HepG2 (cell line): ENCODE measurements around the gene SUB1. TPM values are rescaled to one million over a fixed set of nuclear protein-coding genes. Genes with fewer than 3 reads are reported as not detected.

Experiments
- ARID3A ChIP-seq: IDR thresholded peaks from 2 replicates; pipeline ENCODE4 v1.6.1; 2012; ENCODE audit warnings: low read depth, low read length, improper control_type of control experiment
- CCAR2 ChIP-seq: fragments of 200-400 bp; formaldehyde crosslinking; optimal IDR thresholded peaks from 2 replicates; pipeline ENCODE3; 2018; ENCODE audit warnings: low read depth, mild to moderate bottlenecking, low read length, moderate library complexity
- CEBPG ChIP-seq: IDR thresholded peaks from 2 replicates; pipeline ENCODE4 v1.6.1; 2016
- FOXA1 ChIP-seq, 2 experiments: fragments of 450-650 bp in 1 of 2; sonication (generic) in 1 of 2; formaldehyde crosslinking in 1 of 2; IDR thresholded peaks; 2 replicates each; pipeline versions ENCODE4 v1.4.0 to v1.6.1; 2016 to 2020; ENCODE audit warnings: missing genetic modification reagents in 1 of 2
- GMEB2 ChIP-seq: IDR thresholded peaks from 2 replicates; pipeline ENCODE4 v1.6.1; 2016; ENCODE audit warnings: missing biosample characterization, missing genetic modification reagents, low read depth
- MAFF ChIP-seq: IDR thresholded peaks from 2 replicates; pipeline ENCODE4 v1.6.1; 2011; ENCODE audit warnings: low read depth, low read length, improper control_type of control experiment
- MEIS1 ChIP-seq: sonication (generic); formaldehyde crosslinking; IDR thresholded peaks from 2 replicates; pipeline ENCODE4 v1.9.0; 2021; ENCODE audit warnings: mild to moderate bottlenecking, missing genetic modification reagents, moderate library complexity, borderline replicate concordance
- MLXIP ChIP-seq: sonication (generic); formaldehyde crosslinking; IDR thresholded peaks from 2 replicates; pipeline ENCODE4 v1.9.0; 2021; ENCODE audit warnings: missing genetic modification reagents, borderline replicate concordance
- NRL ChIP-seq: sonication (generic); formaldehyde crosslinking; IDR thresholded peaks from 2 replicates; pipeline ENCODE4 v1.5.0; 2020; ENCODE audit warnings: missing genetic modification reagents, mild to moderate bottlenecking, moderate library complexity, borderline replicate concordance
- PHF20 ChIP-seq: sonication (generic); formaldehyde crosslinking; IDR thresholded peaks from 2 replicates; pipeline ENCODE4 v1.5.0; 2020; ENCODE audit warnings: mild to moderate bottlenecking, missing genetic modification reagents
- ZNF234 ChIP-seq: sonication (generic); formaldehyde crosslinking; conservative IDR thresholded peaks from 2 replicates; pipeline ENCODE4 v1.5.1; 2020; ENCODE audit warnings: mild to moderate bottlenecking, missing genetic modification reagents
- ZNF33B ChIP-seq: sonication (generic); formaldehyde crosslinking; IDR thresholded peaks from 2 replicates; pipeline ENCODE4 v1.5.1; 2020; ENCODE audit warnings: mild to moderate bottlenecking, missing genetic modification reagents
- ZNF644 ChIP-seq: IDR thresholded peaks from 2 replicates; pipeline ENCODE4 v1.6.1; 2016; ENCODE audit warnings: low read depth
- ZNF879 ChIP-seq: sonication (generic); formaldehyde crosslinking; IDR thresholded peaks from 2 replicates; pipeline ENCODE4 v1.8.1; 2023; ENCODE audit warnings: missing genetic modification reagents
- polyA plus RNA-seq, 8 experiments: library from polyadenylated mRNA; depleted of rRNA in 3 of 8; stranded (reverse) in 7 of 8; unstranded in 1 of 8; fragments of >200 nt; fragmentation: Illumina TruSeq in 4 of 8; extraction: Trizol in 4 of 8; gene quantifications; 2 replicates each; pipeline versions ENCODE4 v1.2.1 to v1.2.3, GENCODE V29; 2011 to 2016; ENCODE audit warnings: low read depth in 4 of 8, missing spikeins in 1 of 8, mixed read lengths in 1 of 8; ENCODE audit not compliant: insufficient read depth in 1 of 8
- total RNA-seq, 5 experiments: library from RNA; depleted of rRNA; stranded (reverse); fragments of >200 nt; fragmentation: Illumina TruSeq; extraction: Trizol; gene quantifications; 2 replicates each; pipeline ENCODE4 v1.2.3, GENCODE V29; 2016; ENCODE audit warnings: low read depth in 1 of 5

The SUB1 gene
- total and polyA plus RNA-seq, 2 of the 13 experiments (the other 11 are each of a cell fraction or from before 2014, with no cell fraction given), result 182 to 693 TPM

DNA sequence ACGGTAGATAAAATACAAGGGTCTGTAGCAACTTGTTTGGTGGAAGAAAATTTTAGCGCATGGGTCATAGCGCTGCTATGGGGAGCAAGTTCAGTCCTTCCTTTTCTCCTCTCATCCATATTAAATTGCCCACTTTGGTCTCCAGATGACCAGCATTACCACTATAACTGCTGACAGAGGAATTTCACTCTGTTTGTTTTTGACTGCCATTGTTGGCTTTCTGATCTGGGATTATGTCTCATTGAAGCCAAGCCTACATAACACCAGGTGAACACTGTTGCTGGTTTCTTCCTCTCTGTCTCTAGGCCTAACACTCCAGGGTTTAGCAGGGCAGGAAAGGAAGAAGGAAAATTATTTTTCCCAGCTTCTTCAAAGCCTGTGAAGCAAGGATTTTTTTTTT is 6.6 kb upstream of the SUB1 start (continued):
- no peak for TF ChIP-seq NRL (CRISPR knock-in tag)
- peak; percentile 69 for TF ChIP-seq ZNF644 (CRISPR knock-in tag)
- no peak for TF ChIP-seq CCAR2
- no peak for TF ChIP-seq PHF20 (CRISPR knock-in tag)
- no peak for TF ChIP-seq MLXIP (CRISPR knock-in tag)
- TF ChIP-seq ZNF33B (CRISPR knock-in tag), result no peak
- TF ChIP-seq ZNF234 (CRISPR knock-in tag), result no peak
- no peak for TF ChIP-seq MEIS1 (CRISPR knock-in tag)
- no peak for TF ChIP-seq ZNF879 (CRISPR knock-in tag)
- TF ChIP-seq CEBPG (CRISPR knock-in tag), result no peak
- no peak for TF ChIP-seq FOXA1 (IDR thresholded peaks at IDR 0.05)
- peak; percentile 34; the same call in 1 of the 2 replicates for TF ChIP-seq FOXA1 (CRISPR knock-in tag; IDR thresholded peaks at IDR 0.05)
- TF ChIP-seq GMEB2 (CRISPR knock-in tag), result no peak
- TF ChIP-seq ARID3A, result no peak
- TF ChIP-seq MAFF, result peak; percentile 90
